Measurements from ENCODE around the gene CCDC157.

DNA sequence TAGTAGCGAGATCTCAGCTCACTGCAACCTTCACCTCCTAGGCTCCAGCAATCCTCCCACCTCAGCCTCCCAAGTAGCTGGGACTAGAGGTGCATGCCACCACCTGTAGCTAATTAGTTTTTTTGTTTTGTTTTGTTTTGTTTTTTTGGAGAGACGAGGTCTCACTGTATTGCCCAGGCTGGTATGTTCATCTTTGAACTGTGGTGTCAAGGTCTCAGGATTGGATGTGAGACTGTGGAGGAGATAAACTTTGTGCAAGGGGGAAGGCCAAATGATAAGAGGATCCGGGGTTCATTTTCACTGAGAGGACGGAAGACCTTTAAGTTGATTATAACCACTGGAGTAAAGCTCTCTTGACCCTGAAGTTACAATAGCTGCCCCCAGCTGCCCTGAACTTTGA, 48.9 kb downstream of the CCDC157 start:
- TF ChIP-seq YY1 (IDR thresholded peaks at IDR 0.05; ENCODE audit: insufficient read depth, insufficient read length) (no peak), SUZ12 (IDR thresholded peaks at IDR 0.05; ENCODE audit: extremely low read depth, insufficient read depth, insufficient read length) (no peak)
